ENCODE results near the gene GAB2. TPM values are rescaled to one million over a fixed set of nuclear protein-coding genes. Genes with fewer than 3 reads are reported as not detected.

Gene GAB2
- polyA plus RNA-seq, 3 donors: 2.8 to 39.4 (median 4.4) TPM

DNA sequence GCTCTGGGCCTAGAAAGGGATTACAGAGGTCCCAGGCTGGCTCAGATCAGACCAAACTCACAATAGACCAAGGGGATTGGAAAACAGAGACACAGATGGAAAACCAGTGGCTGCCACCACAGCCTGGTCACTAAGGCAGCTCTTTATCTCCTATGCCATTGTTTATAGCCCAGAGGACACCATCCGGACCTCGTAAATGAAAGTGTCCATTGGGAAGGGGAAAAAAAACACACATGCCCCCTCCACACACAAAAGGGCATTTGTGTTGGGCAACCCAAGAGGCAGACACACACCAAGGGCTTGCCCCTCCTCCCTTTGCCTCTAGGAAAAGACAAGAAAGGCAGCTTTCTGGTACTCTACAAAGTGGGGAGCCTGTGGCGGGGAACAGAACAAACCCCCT lies 85.9 kb downstream of the GAB2 start:
- Mint-ChIP-seq H3K36me3 (peaks cover 5 to 19% of the 10 kb centered on the region in 2 donors), H3K27me3 (ENCODE audit: low read depth in 3 of 3) (no peaks in the 10 kb centered on the region), H3K9me3 (peaks cover 0 to 6% (median 0%) of the 10 kb centered on the region in 7 donors), H3K4me1 (peaks cover 41% of the 10 kb centered on the region), H3K4me3 (no peak overlapping the region), H3K27ac (peak overlapping the region in 5 of 7 donors; percentile 22 to 69 (median 61))
- peaks cover 96% of the 10 kb centered on the region for H4K20me1 ChIP-seq (ENCODE audit: insufficient read depth, low read length)
- no peak overlapping the region for H3K4me3 ChIP-seq (replicated peaks in 1 of 3; ENCODE audit: low read depth in 2 of 3, low read length in 3 of 3)
- TF ChIP-seq, protein P1, sequence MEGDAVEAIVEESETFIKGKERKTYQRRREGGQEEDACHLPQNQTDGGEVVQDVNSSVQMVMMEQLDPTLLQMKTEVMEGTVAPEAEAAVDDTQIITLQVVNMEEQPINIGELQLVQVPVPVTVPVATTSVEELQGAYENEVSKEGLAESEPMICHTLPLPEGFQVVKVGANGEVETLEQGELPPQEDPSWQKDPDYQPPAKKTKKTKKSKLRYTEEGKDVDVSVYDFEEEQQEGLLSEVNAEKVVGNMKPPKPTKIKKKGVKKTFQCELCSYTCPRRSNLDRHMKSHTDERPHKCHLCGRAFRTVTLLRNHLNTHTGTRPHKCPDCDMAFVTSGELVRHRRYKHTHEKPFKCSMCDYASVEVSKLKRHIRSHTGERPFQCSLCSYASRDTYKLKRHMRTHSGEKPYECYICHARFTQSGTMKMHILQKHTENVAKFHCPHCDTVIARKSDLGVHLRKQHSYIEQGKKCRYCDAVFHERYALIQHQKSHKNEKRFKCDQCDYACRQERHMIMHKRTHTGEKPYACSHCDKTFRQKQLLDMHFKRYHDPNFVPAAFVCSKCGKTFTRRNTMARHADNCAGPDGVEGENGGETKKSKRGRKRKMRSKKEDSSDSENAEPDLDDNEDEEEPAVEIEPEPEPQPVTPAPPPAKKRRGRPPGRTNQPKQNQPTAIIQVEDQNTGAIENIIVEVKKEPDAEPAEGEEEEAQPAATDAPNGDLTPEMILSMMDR (IDR thresholded peaks at IDR 0.05): no peak
- no peak overlapping the region for H3K9ac ChIP-seq (ENCODE audit: insufficient read depth, low read length, poor library complexity, severe bottlenecking)
- no peak for DNase-seq
- H2AFZ ChIP-seq (ENCODE audit: insufficient read depth, low read depth, low read length, poor library complexity, severe bottlenecking): no peak overlapping the region
- intact Hi-C loops (cut with micrococcal nuclease): no loop called here
- H3K27ac ChIP-seq (ENCODE audit: low read depth in 1 of 2, low read length in 2 of 2): peak overlapping the region in 1 of 2 donors; percentile 11
- H3K4me1 ChIP-seq (ENCODE audit: control insufficient read depth in 1 of 2, insufficient read depth in 2 of 2, low read length in 2 of 2): peaks cover 19% of the 10 kb centered on the region in 2 donors
- peaks cover 100% of the 10 kb centered on the region for H3K79me2 ChIP-seq (ENCODE audit: insufficient read depth, low read length)
- peak overlapping the region; percentile 1 for H3K4me2 ChIP-seq (replicated peaks; ENCODE audit: extremely low read depth, low read length, poor library complexity, severe bottlenecking)
- no peaks in the 10 kb centered on the region for H3K27me3 ChIP-seq (ENCODE audit: control insufficient read depth in 2 of 2, insufficient read depth in 2 of 2, low read length in 2 of 2)
- no peaks in the 10 kb centered on the region for H3K9me3 ChIP-seq (replicated peaks in 1 of 2; ENCODE audit: control insufficient read depth in 1 of 2, insufficient read depth in 1 of 2, low read length in 2 of 2)
- H3K36me3 ChIP-seq (replicated peaks in 1 of 2; ENCODE audit: control insufficient read depth in 1 of 2, insufficient read depth in 2 of 2, low read length in 2 of 2): no peaks in the 10 kb centered on the region
- 62% methylated on average over 2 of the region's 3 CpGs for WGBS (ENCODE audit: insufficient coverage)

DNA sequence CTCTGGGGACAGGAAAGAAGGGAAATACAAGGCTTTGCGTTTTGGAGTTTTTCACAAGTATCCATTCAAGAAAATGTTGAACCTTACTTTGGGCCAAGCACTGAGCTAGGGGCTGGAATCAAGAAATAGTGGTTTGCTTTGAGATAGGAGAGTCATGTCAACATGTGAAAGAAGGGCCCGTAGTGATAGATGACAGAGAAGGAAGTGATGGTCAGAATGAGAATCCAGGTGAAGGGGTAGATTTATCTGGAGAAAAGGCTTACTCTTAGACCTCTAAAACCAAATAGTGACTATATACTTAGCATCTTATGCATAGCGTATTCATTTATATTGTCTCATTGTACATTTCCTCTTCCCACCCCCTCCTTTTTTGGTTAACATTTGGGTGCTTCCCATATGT lies 87.3 kb downstream of the GAB2 start:
- no peak overlapping the region for H3K9ac ChIP-seq (ENCODE audit: insufficient read depth, low read length, poor library complexity, severe bottlenecking)
- no peak overlapping the region for H3K4me3 Mint-ChIP-seq
- H3K4me3 ChIP-seq (replicated peaks in 1 of 3; ENCODE audit: low read depth in 2 of 3, low read length in 3 of 3): no peak overlapping the region
- no peaks in the 10 kb centered on the region for H3K36me3 ChIP-seq (replicated peaks in 1 of 2; ENCODE audit: control insufficient read depth in 1 of 2, insufficient read depth in 2 of 2, low read length in 2 of 2)
- no peak for DNase-seq
- intact Hi-C loops (cut with micrococcal nuclease): no loop called here
- peak overlapping the region in 1 of 7 donors; percentile 12 for H3K27ac Mint-ChIP-seq
- no peak overlapping the region for H3K4me2 ChIP-seq (replicated peaks; ENCODE audit: extremely low read depth, low read length, poor library complexity, severe bottlenecking)
- peaks cover 16 to 19% of the 10 kb centered on the region in 2 donors for H3K4me1 ChIP-seq (ENCODE audit: control insufficient read depth in 1 of 2, insufficient read depth in 2 of 2, low read length in 2 of 2)
- H2AFZ ChIP-seq (ENCODE audit: insufficient read depth, low read depth, low read length, poor library complexity, severe bottlenecking): no peak overlapping the region
- peaks cover 100% of the 10 kb centered on the region for H4K20me1 ChIP-seq (ENCODE audit: insufficient read depth, low read length)
- H3K27ac ChIP-seq (ENCODE audit: low read depth in 1 of 2, low read length in 2 of 2): no peak overlapping the region
- H3K9me3 ChIP-seq (replicated peaks in 1 of 2; ENCODE audit: control insufficient read depth in 1 of 2, insufficient read depth in 1 of 2, low read length in 2 of 2): no peaks in the 10 kb centered on the region
- no peaks in the 10 kb centered on the region for H3K27me3 Mint-ChIP-seq (ENCODE audit: low read depth in 3 of 3)
- peaks cover 0 to 13% of the 10 kb centered on the region in 2 donors for H3K36me3 Mint-ChIP-seq
- no peaks in the 10 kb centered on the region for H3K27me3 ChIP-seq (ENCODE audit: control insufficient read depth in 2 of 2, insufficient read depth in 2 of 2, low read length in 2 of 2)
- H3K9me3 Mint-ChIP-seq: peaks cover 0 to 2% (median 0%) of the 10 kb centered on the region in 7 donors
- H3K79me2 ChIP-seq (ENCODE audit: insufficient read depth, low read length): peaks cover 100% of the 10 kb centered on the region
- 100% methylated on average over 1 of the region's 3 CpGs for WGBS (ENCODE audit: insufficient coverage)
- H3K4me1 Mint-ChIP-seq: peaks cover 42% of the 10 kb centered on the region
- TF ChIP-seq, protein P1 (IDR thresholded peaks at IDR 0.05): no peak

All from CD14-positive monocyte (primary cell).